ENCODE data around the gene ADM5. TPM values are rescaled to one million over a fixed set of nuclear protein-coding genes. Genes with fewer than 3 reads are reported as not detected.

The ADM5 gene
- total RNA-seq, 2 donors from 2014 or later: 0.24 to 2.0 TPM

GRCh38 chr19:49665351-49666119, 23.9 kb upstream of the ADM5 start, which contains the start of the genes BCL2L12 and IRF3:
BCL2L12 (plus strand) TSS chr19:49665933; CDS start chr19:49666693, 760 bp downstream.
IRF3 (minus strand) TSS chr19:49665857; CDS start chr19:49664838, 1,019 bp downstream.
- H3K27me3 ChIP-seq: no peaks in the 10 kb centered on the region
- intact Hi-C loops (cut with DNase I): no loop called here
- peaks cover 12% of the 10 kb centered on the region for H3K4me1 ChIP-seq
- H3K27ac ChIP-seq: peak within 1 kb of the TSS; percentile 91
- H3K9me3 ChIP-seq: no peaks in the 10 kb centered on the region
- TF ChIP-seq CTCF (IDR thresholded peaks at IDR 0.05): no peak
- H3K4me3 ChIP-seq: peak within 1 kb of the TSS; percentile 60
- peak; percentile 99 for DNase-seq
- no peaks in the 10 kb centered on the region for H3K36me3 ChIP-seq
- H3K9ac ChIP-seq (ENCODE audit: low read depth in 2 of 2, low read length in 2 of 2): peak within 1 kb of the TSS; percentile 85 to 100

GRCh38 chr19:49666120-49666444, 23.3 kb upstream of the ADM5 start:
- Histone ChIP-seq H3K27me3 (no peaks in the 10 kb centered on the region), H3K4me3 (peak overlapping the region; percentile 60), H3K36me3 (no peaks in the 10 kb centered on the region), H3K27ac (peak overlapping the region; percentile 91), H3K4me1 (peaks cover 12% of the 10 kb centered on the region), H3K9ac (ENCODE audit: low read depth in 2 of 2, low read length in 2 of 2) (peak overlapping the region; percentile 74 to 100), H3K9me3 (no peaks in the 10 kb centered on the region)
- no peak for TF ChIP-seq CTCF (IDR thresholded peaks at IDR 0.05)
- no peak for DNase-seq
- intact Hi-C loops (cut with DNase I): no loop called here

GRCh38 chr19:49667473-49667872, 21.9 kb upstream of the ADM5 start:
- Histone ChIP-seq H3K4me1 (peaks cover 12% of the 10 kb centered on the region), H3K9ac (ENCODE audit: low read depth in 2 of 2, low read length in 2 of 2) (no peak overlapping the region), H3K27me3 (no peaks in the 10 kb centered on the region), H3K4me3 (no peak overlapping the region), H3K36me3 (no peaks in the 10 kb centered on the region), H3K27ac (no peak overlapping the region), H3K9me3 (no peaks in the 10 kb centered on the region)
- intact Hi-C loops (cut with DNase I): no loop called here
- TF ChIP-seq CTCF (IDR thresholded peaks at IDR 0.05): no peak
- no peak for DNase-seq

GRCh38 chr19:49669516-49669915, 19.9 kb upstream of the ADM5 start:
- H3K27ac ChIP-seq: no peak overlapping the region
- H3K36me3 ChIP-seq: no peaks in the 10 kb centered on the region
- no peak for TF ChIP-seq CTCF (IDR thresholded peaks at IDR 0.05)
- no peaks in the 10 kb centered on the region for H3K9me3 ChIP-seq
- no peaks in the 10 kb centered on the region for H3K27me3 ChIP-seq
- no peak for DNase-seq
- H3K4me3 ChIP-seq: no peak overlapping the region
- H3K9ac ChIP-seq (ENCODE audit: low read depth in 2 of 2, low read length in 2 of 2): no peak overlapping the region
- H3K4me1 ChIP-seq: peaks cover 7% of the 10 kb centered on the region
- intact Hi-C loops (cut with DNase I): no loop called here

- H3K27ac ChIP-seq: peak overlapping the region; percentile 24
- H3K9me3 ChIP-seq: no peaks in the 10 kb centered on the region
- intact Hi-C loops (cut with DNase I): loop anchor here (5.0 kb wide), 2 partner anchors 95 to 165 kb away; no protein-coding TSS in a partner anchor
- peak overlapping the region; percentile 37 to 61 for H3K9ac ChIP-seq (ENCODE audit: low read depth in 2 of 2, low read length in 2 of 2)
- peak; percentile 84 for DNase-seq
- TF ChIP-seq CTCF (IDR thresholded peaks at IDR 0.05): peak; percentile 86
- H3K4me1 ChIP-seq: no peaks in the 10 kb centered on the region
- H3K27me3 ChIP-seq: no peaks in the 10 kb centered on the region
- no peaks in the 10 kb centered on the region for H3K36me3 ChIP-seq
- no peak overlapping the region for H3K4me3 ChIP-seq
These were observed 17.1 kb upstream of the ADM5 start for GRCh38 chr19:49672131-49672919.
